EH (cell line): ENCODE data around the gene VAMP5.
"Not testable (repeated sequence)": the region's sequence is repeated elsewhere in the genome, so short reads cannot be mapped to it uniquely, and the experiment has no call there.

Experiments used
- DNase-seq: peaks from one replicate; pipeline ENCODE4 v3.0.0-alpha.2; 2015; ENCODE audit warnings: low read depth

The VAMP5 gene

DNA sequence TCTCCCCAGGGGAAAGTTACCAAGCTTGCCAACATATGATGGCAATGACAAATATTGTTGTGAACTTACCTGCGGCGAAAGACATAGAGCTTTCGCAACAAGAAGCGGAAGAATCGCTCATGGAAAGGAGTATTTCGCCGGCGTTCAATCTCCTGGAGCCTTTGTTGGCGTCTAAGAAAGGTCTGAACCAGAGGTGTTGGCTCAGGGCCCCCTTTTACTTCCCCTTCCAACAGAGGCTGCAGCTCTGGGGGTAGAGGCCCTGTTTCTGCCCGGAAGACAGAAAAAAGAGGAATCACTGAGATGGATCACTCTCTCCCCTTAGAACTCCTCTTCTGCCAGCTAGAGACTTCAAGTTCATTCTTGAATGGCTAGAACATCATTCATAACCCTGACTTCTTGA lies 33.7 kb upstream of the VAMP5 start:
- DNase-seq = no peak

DNA sequence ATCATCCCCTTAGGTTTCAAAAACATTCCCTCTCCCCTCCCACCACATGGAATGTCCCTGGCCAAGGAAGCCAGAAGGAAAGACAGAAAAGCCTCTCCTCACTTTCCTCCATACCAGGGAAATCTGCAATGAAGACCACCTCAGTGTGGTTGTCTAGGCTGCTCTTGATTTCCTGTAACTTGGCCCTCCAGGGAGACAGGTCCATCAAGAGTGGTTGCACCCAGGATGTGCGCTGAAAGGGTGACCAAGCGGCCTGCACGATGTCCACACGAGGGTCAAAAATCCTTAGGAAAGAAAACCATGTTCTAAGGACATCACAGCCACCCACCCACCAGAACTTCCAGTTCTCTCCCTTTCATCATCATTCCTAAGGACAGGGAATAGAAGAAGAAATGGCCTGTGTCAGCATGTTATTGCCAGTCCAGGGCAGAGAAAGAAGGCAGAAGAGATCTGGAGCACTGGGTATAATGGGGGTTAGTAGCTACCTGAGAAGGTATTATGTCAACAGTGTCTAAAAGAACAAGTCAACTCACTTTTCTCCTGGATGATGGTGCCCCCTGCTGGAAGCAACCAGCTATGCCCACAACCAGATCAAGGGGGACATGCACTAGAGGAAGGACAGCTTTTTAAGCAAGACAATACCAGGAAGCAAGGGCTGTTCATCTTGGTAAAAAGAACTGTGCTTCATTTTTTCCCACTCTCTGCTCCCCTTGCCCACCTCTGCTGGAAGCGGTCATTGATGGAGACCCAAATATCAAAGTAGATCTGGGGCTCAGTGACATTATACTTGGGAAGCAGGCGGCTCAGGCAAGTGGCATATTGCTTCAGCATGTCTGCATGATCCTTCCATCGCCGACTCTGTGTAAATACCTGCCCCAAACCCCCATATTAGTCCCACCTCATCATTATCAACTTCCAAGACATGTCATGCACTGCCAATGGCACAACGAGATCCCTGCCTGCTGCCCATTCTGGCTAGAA lies 32.2 kb upstream of the VAMP5 start:
- peak; percentile 73 for DNase-seq

DNA sequence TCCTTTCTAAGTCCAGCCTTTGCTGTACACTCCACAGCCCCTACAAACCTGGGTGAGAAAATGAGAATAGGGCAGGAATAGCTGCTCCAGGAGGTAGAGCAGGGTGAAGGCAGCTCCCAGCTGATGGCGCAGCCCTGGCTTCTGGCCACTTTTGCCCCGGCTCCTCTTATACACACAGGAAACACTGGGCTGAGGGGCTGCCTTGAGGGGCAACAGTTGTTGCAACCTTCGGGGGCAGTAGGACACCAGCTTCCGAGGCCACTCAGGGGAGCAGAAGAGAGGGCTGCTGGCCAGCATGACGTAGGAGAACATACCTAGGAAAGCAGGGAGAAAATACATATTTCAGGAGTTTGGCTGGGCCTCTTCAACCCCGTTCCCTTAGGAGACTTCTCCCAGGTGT lies 31.0 kb upstream of the VAMP5 start:
- no peak for DNase-seq

DNA sequence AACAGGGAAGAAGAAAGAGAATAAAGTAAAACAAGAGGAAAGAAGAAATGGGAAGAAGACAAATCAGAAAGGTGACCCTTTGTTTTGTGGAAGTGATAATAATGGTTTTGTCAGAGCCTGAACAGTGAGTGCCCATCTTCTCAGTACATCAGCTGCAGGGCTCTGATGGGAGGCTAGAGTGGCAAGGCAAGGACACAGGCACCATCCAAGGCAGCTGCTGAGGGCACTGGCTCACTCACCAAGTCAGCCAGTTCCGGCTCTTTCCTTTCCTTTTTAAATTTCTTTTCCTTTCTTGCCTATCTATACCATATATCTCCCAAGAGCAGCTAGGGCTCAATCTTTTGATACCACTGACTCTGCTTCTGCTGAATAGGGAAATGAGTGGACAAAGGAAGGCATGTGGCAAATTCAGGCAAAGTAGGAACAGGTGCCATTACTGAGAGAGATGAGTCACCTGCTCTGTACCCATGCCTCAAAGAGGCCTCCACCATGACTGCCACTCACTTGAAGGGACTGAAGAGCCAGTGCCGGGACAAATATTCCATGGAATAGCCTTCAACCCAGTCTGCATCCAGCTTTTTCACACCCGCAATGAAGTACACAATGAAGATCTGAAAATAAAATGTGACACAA lies 29.1 kb upstream of the VAMP5 start:
- DNase-seq = no peak

DNA sequence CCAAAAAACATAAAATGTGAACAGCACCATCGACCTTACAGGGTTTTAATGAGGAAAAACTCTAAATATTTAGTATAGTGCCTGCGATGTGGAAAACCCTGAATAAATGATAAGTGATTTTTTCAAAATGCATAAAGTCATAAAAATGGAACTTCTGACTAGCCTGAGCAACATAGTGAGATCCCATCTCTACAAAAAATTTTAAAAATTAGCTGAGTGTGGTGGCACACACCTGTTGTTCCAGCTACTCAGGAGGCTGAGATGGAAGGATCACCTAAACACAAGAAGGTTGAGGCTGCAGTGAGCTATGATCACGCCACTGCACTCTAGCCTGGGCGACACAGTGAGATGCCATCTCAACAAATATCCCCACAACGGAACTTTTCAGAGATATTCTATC lies 27.1 kb upstream of the VAMP5 start:
- no peak for DNase-seq

DNA sequence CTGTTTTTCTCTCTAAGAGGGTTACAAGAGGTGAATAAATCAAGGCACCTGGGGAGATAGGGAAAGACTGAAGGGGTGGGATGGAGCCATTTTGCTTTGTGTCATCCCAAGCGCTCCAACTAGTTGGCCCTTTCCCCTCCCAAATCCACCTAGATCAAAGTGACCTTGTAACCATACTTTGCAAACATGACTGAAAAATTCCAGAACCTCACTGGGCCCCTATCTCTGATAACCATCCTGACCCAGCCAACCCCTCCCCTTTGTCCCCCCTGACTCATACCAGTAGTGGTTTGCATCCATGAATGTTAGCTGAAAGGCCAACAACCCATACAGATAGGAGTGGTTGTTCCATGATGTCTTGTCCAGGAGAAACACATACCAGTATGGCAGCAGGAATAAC lies 26.1 kb upstream of the VAMP5 start:
- no peak for DNase-seq

DNA sequence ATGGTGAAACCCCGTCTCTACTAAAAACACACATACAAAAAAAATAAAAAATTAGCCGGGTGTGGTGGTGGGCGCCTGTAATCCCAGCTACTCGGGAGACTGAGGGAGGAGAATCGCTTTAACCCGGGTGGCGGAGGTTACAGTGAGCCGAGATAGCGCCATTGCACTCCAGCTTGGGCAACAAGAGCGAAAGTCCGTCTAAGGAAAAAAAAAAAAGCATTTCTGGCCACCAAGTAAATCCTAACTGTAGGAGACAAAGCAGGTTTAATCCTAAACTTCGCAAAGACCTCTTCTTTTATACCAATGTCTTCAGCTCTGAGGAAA lies 23.9 kb upstream of the VAMP5 start:
- DNase-seq = not testable (repeated sequence)

DNA sequence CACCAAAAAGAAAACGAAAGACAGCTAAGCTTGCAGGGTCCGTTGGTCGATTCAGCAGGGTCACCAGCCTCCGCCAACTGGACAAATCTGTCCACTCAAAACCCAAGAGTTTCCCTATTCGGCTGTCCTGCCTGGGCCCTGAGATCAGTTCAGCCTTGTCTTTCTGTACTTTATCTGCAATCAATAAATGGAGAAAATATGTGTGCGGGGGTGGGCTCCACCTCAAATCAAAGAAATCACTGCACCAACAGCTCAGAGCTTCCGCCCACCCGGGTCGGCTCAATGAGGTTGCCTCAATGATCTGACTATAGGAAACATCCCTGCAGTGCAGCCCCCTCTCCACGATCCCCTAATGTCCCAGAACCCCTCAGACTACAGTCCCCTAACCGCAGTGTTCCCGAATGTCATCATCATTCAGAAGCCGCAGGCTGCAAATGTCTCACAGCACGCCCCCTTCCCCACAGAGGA lies 23.4 kb upstream of the VAMP5 start:
- no peak for DNase-seq

DNA sequence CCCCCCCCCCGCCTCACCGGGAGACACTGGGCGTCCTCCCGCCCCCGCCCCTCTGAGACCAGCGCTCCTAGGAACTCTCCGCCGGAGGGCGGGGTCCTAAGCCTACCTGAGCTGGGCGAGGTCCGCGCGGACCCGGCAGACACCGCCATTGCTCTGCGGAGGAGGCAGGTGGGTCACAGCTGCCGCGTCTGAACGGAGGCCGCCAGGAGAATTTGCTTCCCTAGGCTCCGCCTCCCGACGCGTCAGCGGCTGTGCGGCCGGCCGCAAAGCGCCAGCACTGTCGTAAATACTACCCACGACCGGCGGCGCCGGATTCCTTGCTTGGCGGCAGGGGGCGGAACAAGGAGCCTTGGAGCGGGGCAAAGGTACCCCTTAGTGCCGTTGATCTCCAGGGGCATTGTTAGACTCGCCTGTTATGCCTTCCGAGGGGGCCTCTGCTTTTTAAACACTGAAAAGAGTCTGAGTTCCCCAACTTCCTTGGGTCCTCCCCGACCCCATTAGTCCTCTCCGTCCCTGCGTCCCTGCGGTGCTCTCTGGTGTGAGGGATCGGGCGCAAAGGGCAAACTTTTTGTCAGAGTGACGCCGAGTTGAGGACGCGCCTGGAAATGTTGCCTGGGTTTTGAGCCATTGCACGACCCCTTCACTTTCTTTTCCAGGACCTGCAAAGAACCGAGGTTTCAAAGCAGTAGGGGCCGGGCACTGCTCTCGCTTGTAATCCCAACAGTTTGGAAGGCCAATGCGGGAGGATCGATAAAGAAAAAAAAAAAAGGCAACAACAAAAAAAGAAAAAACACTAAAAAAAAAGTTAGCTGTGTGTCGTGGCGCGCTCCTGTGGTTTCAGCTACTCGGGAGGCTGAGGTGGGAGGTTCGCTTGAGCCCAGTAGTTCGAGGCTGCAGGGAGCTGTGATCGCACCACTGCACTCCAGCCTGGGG lies 22.7 kb upstream of the VAMP5 start, which contains the start of gene GGCX:
GGCX (minus strand) TSS at position 214 of the 933 bp plus-strand sequence; CDS start at position 149, 65 bp downstream.
- DNase-seq = peak; percentile 91

DNA sequence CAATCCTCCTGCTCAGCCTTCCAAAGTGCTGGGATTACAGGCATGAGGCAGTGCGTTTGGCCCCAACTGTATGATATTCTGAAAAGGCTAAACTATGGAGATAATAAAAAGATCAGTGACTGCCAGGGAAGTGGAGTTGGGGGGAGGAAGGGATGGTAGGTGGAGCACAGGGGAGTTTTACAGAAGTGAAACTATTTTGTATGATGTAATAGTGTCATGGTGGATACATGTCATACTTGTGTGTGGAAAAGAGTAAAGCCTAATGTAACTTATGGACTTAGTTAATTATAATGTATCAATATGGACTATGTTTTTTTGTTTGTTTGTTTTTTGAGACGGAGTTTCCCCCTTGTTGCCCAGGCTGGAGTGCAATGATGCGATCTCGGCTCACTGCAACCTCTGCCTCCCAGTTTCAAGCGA lies 20.1 kb upstream of the VAMP5 start:
- no peak for DNase-seq

DNA sequence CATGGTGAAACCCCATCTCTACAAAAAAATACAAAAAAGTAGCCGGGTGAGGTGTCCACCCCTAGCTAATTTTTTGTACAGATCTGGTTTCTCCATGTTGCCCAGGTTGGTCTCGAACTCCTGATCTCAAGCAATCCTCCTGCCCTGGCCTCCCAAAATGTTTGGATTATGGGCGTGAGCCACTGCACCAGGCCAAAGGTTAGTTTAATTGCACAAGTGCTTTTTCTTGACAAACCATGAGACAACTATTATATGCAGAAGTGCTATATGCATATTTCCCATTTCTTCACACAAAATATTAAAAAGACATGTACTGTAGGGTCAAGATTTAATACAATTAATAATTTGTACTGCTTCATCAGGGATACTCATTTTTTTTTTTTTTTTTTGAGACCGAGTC lies 18.0 kb upstream of the VAMP5 start:
- no peak for DNase-seq

DNA sequence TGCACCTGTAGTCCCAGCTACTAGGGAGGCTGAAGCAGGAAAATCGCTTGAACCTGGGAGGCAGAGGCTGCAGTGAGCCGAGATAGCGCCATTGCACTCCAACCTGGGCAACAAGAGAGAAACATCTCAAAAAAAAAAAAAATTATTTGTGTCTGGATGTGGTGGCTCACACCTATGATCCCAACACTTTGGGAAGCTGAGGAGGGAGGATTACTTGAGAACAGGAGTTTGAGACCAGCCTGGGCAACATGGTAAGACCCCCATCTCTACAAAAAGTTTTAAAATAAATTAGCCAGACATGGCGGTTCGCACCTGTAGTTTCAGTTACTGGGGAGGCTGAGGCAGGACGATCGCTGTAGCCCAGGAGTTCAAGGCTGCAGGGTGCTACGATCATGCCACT lies 8.5 kb upstream of the VAMP5 start:
- DNase-seq = no peak

DNA sequence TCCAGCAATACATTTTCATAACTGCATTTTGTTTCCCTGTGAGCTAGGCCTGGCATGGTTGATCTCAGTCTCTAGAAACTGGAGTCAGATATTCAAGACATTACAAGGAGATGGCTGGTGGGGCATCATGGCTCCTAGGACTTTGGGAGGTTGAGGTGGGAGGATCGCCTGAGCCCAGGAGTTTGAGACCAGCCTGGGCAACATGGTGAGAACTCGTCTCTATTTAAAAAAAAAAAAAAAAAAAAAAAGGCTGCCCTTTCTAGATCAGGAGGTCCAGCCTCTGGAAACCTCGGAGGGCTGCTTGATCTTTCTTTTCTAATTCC lies 7.2 kb upstream of the VAMP5 start:
- no peak for DNase-seq

DNA sequence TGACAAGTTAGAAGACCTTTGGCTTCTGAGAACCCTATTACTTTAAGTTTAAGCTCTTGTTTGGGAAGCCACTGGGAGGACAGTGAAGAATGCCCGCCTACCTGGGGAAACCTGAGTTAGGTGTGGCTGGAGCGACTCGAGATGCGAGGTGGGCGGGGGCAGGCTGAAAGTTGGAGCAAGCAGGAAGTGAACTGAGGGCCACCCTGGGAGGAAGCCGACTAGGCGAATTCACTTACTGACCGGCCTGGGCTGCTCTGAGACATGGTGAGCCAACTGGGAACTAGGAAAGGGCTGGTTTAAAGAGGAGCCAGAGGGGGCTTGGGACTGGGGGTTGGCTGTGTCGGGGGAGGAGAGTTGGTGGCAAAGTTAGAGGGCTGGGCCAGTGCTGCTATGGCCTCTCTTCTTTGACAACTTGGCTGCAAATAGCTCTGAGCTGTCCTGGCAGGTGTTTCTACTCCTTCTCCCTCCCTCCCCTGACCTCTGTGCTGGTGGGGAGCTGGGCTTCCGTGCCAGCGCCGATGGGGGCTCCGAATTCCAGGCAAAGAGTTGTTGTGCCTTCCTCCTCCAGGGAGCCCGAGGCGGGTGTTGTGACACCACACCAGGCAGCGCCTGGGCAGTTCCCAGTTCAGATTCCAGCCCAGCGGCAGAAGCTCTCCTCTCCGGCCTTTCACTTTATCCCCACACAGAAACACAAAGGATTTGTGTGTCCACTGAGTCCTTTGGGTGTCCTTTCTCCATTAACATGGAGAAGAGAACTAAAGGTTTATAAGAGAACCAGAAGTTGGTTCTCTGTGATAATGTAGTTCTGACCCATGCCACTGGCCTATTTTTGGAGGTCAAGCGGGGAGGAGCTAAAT lies 6.6 kb upstream of the VAMP5 start, which contains the start of gene VAMP8:
VAMP8 (plus strand) TSS at position 201 of the 857 bp plus-strand sequence; CDS start at position 262, 61 bp downstream.
- DNase-seq = no peak

DNA sequence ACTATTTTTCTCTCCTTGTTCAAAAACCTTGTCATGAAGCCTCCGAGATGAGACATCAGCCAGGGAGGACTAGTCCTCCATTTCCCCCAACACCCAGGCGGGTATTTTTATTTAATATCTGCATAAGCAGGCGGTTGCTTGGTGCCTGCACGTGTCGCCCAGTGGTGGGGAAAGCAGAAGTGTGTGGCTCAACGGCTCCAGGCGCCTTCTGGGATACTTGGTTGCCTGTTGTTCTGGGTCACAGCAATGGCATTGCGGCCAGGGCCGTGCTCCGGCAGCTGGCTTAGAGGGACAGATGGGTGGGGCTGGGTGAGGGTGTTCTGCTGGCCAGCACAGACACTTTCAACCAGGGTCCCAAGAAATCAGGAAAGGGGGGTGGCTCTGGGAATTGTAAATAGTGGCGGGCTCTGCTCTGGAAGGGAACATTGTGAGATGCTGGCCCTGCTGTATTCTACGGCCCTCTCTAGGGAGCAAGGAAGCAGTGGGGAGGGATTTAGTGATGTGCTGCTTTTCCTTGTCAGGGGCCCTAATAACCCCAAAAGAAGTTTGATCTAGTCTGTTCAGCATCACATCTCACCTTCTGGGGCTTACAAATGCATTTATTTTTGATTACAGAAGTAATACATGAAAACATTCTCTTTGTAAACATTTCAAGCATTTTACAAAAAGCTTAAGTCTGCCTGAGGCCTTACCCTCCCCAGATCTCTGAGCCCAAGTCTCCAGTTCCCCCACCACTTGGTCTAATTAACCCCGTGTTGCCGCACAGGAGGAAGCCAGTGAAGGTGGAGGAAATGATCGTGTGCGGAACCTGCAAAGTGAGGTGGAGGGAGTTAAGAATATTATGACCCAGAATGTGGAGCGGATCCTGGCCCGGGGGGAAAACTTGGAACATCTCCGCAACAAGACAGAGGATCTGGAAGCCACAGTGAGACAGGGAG lies 5.7 kb upstream of the VAMP5 start:
- no peak for DNase-seq

DNA sequence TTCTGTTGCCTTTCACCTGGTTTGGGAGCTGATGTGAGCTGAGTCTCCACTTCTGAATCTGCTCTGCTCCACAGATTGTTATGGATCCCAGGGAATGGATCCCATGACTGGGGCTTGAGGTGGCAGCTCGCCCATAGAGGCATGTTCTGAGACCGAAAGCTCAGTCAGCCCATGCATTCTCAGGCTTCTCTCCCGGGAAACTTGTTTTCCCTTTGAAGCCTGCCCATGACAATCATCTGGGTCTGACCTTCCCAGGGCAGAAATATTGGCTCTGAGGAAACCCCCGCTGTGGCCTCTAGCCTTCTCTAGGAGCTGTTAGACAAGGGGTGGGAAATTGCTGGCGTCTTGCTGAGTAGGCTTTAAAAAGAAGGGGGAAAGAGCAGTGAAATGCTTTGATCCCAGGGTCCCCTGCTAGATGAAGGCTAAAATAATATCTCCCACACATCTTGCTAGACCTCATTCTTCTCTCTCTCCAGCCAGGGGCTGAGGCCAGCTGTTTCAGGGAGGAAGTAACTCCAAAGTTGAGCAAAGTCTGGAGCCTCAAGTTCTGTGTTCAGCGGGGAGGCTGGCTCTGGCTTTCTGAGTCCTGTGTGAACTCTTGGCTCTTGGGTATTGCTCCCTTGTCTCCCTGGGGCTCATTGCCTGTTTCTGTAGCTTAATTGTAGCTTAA lies 4.8 kb upstream of the VAMP5 start:
- DNase-seq = no peak

DNA sequence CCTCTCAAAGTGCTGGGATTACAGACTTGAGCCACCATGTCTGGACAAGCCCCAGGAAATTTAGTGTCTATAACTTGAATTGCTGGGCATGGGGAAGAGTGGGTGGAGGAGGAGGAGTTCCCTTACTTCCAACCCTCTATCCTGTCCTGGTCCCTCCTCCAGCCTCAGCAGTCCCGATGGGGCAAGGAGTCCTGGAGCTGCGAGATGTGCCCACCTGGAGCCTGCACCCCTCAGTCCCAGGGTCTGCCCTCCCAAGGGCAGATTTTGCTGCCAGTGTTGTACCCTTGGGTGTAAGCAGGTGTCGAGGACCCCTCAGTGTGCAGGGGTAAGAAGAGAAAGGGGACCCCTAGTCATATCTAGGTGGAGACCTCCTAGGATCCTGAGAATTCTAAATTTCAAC lies 4.0 kb upstream of the VAMP5 start:
- no peak for DNase-seq

DNA sequence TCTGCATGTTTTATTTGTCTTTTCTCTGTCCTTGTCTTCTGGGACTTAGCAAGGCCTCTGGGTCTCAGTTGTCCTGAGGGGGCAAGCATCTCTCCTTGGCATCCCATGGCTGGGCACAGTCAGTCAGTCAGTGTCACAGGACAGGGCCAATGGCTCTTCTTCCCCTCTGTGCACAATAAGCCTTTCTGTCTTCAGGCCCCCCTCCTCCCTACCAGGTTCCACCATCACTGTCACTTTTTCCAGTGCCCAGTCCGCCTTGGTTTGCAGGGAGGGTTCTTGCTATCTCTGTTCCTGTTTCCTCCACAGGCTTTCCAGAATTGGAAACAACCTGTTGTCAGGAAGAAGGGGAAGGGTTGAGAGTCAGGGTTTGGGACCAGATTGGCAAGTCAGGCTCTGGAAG lies 1.7 kb upstream of the VAMP5 start:
- no peak for DNase-seq

DNA sequence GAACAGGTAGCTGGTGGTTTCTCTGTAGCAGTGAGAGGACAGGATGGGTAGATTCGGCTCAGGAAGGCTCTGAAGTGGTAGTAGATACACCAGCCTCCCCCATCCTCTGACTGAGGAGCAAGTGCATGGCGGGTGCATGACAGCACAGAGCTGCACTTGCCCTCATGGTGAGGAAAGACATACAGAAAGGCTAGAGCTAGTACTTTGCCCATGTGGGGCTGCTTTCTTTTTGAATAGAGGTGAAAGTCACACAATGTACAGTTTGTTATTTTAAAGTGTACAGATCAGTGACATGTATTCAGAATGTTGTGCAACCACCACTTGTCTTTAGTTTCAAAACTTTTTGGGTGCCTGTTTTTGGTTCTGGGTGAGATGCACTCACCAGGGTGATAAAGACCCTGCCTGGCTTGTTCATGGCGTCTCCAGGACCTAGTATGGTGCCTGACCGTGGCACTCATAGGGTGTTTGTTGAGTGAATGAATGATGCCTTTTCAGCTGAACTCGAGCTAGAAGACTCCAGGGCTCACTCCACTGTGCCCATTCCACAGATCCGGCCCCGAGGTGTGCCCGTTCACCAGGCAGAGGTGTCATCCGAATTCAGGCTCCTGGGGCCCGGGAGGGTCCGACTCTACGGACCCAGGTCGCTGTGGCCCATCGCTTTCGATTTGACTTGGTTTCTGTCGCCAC lies 421 bp upstream of the VAMP5 start:
- DNase-seq = no peak
